H1 (cell line): ENCODE measurements around the gene MAP2K1. TPM values are rescaled to one million over a fixed set of nuclear protein-coding genes. Genes with fewer than 3 reads are reported as not detected.

ENCODE experiments used
- CEBPB ChIP-seq: IDR thresholded peaks from 2 replicates; pipeline ENCODE4 v1.6.1; 2012; ENCODE audit warnings: low read depth, low read length
- KDM1A ChIP-seq: fragments of 200-600, 300-600 bp; sonication (generic); IDR thresholded peaks from 2 replicates; pipeline ENCODE4 v1.7.1; 2016; ENCODE audit warnings: mild to moderate bottlenecking, low read length, borderline replicate concordance
- SP1 ChIP-seq: IDR thresholded peaks from 2 replicates; pipeline ENCODE4 v1.6.1; 2011; ENCODE audit warnings: low read depth, low read length
- SUZ12 ChIP-seq: fragments of 200-600 bp; sonication (generic); IDR thresholded peaks from 2 replicates; pipeline ENCODE4 v1.6.1; 2012; ENCODE audit warnings: mild to moderate bottlenecking, inconsistent platforms, low read length, moderate library complexity, mixed read lengths
- YY1 ChIP-seq: IDR thresholded peaks from 2 replicates; pipeline ENCODE4 v1.6.1; 2011; ENCODE audit warnings: low read depth, mild to moderate bottlenecking, low read length
- polyA plus RNA-seq, 7 experiments: library from polyadenylated mRNA; depleted of rRNA in 3 of 7; stranded (reverse) in 5 of 7; unstranded in 2 of 7; fragments of >200 nt in 5 of 7; fragments of 200-250 nt in 2 of 7; gene quantifications; 1 replicate in 5 of 7; 2 replicates in 1 of 7; 4 replicates in 1 of 7; pipeline versions ENCODE4 v1.2.1 to v1.2.3, GENCODE V29; 2011 to 2013; ENCODE audit warnings: missing spikeins in 2 of 7, mixed read lengths in 2 of 7
- total RNA-seq: library from RNA; stranded (reverse); fragmentation: NEBNext Ultra II Directional; extraction: Animal tissue kit (Norgen Biotek cat#: 25700); gene quantifications from 2 replicates; pipeline ENCODE4 v1.2.1, GENCODE V29; 2021
- TF ChIP-seq, protein P1 (sequence below): fragments of 300-600 bp; sonication (generic); IDR thresholded peaks from 2 replicates; pipeline ENCODE4 v1.7.1; 2012; ENCODE audit warnings: low read length, moderate library complexity, mild to moderate bottlenecking, inconsistent platforms; ENCODE audit not compliant: insufficient replicate concordance

Gene MAP2K1
- total and polyA plus RNA-seq, 2 of the 8 experiments (the other 6 are each of a cell fraction or from before 2014, with no cell fraction given): 54.7 to 78.2 TPM

GRCh38 chr15:66486887-66487286, 100.2 kb downstream of the MAP2K1 start (continued):
- TF ChIP-seq CEBPB (no peak), SP1 (no peak), KDM1A (no peak), YY1 (no peak), SUZ12 (no peak)
- TF ChIP-seq, protein P1, sequence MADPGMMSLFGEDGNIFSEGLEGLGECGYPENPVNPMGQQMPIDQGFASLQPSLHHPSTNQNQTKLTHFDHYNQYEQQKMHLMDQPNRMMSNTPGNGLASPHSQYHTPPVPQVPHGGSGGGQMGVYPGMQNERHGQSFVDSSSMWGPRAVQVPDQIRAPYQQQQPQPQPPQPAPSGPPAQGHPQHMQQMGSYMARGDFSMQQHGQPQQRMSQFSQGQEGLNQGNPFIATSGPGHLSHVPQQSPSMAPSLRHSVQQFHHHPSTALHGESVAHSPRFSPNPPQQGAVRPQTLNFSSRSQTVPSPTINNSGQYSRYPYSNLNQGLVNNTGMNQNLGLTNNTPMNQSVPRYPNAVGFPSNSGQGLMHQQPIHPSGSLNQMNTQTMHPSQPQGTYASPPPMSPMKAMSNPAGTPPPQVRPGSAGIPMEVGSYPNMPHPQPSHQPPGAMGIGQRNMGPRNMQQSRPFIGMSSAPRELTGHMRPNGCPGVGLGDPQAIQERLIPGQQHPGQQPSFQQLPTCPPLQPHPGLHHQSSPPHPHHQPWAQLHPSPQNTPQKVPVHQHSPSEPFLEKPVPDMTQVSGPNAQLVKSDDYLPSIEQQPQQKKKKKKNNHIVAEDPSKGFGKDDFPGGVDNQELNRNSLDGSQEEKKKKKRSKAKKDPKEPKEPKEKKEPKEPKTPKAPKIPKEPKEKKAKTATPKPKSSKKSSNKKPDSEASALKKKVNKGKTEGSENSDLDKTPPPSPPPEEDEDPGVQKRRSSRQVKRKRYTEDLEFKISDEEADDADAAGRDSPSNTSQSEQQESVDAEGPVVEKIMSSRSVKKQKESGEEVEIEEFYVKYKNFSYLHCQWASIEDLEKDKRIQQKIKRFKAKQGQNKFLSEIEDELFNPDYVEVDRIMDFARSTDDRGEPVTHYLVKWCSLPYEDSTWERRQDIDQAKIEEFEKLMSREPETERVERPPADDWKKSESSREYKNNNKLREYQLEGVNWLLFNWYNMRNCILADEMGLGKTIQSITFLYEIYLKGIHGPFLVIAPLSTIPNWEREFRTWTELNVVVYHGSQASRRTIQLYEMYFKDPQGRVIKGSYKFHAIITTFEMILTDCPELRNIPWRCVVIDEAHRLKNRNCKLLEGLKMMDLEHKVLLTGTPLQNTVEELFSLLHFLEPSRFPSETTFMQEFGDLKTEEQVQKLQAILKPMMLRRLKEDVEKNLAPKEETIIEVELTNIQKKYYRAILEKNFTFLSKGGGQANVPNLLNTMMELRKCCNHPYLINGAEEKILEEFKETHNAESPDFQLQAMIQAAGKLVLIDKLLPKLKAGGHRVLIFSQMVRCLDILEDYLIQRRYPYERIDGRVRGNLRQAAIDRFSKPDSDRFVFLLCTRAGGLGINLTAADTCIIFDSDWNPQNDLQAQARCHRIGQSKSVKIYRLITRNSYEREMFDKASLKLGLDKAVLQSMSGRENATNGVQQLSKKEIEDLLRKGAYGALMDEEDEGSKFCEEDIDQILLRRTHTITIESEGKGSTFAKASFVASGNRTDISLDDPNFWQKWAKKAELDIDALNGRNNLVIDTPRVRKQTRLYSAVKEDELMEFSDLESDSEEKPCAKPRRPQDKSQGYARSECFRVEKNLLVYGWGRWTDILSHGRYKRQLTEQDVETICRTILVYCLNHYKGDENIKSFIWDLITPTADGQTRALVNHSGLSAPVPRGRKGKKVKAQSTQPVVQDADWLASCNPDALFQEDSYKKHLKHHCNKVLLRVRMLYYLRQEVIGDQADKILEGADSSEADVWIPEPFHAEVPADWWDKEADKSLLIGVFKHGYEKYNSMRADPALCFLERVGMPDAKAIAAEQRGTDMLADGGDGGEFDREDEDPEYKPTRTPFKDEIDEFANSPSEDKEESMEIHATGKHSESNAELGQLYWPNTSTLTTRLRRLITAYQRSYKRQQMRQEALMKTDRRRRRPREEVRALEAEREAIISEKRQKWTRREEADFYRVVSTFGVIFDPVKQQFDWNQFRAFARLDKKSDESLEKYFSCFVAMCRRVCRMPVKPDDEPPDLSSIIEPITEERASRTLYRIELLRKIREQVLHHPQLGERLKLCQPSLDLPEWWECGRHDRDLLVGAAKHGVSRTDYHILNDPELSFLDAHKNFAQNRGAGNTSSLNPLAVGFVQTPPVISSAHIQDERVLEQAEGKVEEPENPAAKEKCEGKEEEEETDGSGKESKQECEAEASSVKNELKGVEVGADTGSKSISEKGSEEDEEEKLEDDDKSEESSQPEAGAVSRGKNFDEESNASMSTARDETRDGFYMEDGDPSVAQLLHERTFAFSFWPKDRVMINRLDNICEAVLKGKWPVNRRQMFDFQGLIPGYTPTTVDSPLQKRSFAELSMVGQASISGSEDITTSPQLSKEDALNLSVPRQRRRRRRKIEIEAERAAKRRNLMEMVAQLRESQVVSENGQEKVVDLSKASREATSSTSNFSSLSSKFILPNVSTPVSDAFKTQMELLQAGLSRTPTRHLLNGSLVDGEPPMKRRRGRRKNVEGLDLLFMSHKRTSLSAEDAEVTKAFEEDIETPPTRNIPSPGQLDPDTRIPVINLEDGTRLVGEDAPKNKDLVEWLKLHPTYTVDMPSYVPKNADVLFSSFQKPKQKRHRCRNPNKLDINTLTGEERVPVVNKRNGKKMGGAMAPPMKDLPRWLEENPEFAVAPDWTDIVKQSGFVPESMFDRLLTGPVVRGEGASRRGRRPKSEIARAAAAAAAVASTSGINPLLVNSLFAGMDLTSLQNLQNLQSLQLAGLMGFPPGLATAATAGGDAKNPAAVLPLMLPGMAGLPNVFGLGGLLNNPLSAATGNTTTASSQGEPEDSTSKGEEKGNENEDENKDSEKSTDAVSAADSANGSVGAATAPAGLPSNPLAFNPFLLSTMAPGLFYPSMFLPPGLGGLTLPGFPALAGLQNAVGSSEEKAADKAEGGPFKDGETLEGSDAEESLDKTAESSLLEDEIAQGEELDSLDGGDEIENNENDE: no peak
